LNCAP (cell line): ENCODE data around the gene FLAD1.

Experiments
- TF ChIP-seq, protein P1 (sequence below): fragments of 450-650 bp; IDR thresholded peaks from 2 replicates; pipeline ENCODE4 v1.5.1; 2017; ENCODE audit warnings: mild to moderate bottlenecking

FLAD1 gene

DNA sequence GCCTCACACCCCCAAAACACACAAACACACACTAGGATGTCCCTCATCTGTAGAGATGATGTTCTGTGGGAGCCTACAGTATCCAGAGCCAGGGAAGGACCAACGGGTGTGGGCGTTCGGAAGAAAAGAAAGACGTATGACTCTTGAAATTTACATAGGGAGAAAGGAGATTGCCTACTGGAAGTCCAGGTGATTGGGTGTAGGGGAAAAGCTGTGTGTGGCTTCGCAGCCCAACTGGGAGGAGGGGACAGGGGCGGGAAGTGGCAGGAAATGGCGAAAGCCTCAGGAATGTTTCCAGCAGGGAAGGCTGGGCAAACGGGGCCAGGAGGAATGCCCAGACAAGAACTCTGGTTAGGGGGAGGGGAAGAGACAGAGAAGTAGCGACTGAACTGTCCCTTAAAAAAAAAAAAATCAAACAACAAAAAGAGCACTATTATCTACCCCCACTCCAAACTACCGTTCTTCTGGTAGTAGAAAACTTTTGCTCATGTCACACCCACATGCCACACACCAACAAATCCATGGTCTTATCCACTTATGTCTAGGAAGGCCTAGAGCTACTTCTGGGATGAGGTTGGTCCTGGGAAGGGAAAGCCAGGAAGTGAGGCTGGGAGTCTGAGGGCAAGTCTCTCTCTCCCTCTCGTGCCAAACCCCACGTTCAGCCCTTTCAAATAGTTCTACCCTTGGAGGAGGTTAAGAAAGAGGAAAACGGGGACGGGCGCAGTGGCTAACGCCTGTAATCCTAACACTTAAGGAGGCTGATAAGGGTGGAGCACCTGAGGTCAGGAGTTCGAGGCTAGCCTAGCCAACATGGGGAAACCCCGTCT is 10.4 kb upstream of the FLAD1 start:
- TF ChIP-seq, protein P1, sequence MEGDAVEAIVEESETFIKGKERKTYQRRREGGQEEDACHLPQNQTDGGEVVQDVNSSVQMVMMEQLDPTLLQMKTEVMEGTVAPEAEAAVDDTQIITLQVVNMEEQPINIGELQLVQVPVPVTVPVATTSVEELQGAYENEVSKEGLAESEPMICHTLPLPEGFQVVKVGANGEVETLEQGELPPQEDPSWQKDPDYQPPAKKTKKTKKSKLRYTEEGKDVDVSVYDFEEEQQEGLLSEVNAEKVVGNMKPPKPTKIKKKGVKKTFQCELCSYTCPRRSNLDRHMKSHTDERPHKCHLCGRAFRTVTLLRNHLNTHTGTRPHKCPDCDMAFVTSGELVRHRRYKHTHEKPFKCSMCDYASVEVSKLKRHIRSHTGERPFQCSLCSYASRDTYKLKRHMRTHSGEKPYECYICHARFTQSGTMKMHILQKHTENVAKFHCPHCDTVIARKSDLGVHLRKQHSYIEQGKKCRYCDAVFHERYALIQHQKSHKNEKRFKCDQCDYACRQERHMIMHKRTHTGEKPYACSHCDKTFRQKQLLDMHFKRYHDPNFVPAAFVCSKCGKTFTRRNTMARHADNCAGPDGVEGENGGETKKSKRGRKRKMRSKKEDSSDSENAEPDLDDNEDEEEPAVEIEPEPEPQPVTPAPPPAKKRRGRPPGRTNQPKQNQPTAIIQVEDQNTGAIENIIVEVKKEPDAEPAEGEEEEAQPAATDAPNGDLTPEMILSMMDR, result no peak

DNA sequence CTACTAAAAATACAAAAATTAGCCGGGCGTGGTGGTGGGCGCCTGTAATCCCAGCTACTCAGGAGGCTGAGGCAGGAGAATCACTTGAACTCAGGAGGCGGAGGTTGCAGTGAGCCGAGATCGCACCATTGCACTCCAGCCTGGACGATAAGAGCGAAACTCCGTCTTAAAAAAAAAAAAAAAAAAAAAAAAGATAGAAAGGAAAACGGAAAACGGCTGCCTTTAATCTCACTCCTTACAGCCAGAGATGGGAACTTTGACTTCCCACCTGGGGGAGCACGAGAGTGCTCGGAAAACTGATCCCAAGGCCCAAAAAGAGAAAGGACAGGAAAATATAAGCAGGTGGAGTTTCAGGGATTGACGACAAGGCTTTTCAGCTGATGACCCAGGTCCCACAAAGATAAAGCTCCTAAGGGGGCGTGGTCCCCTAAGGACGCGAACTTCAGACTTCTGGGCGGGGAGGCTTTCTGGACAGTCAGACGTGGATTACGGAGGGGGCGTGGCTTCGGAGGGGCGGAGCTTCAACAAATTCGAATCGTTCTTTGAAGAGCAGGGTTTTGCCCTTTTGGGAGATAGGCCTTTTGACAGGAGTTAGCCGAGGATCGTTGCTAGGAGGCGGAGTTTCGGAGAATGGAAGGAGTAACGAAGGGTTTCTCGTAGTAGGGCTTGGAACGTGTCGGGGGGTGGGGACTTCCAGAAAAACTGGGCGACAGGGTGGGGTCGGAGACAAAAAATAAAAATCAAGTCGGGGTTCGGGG is 9.6 kb upstream of the FLAD1 start:
- TF ChIP-seq, protein P1, result no peak; the same call in 1 of the 2 replicates

DNA sequence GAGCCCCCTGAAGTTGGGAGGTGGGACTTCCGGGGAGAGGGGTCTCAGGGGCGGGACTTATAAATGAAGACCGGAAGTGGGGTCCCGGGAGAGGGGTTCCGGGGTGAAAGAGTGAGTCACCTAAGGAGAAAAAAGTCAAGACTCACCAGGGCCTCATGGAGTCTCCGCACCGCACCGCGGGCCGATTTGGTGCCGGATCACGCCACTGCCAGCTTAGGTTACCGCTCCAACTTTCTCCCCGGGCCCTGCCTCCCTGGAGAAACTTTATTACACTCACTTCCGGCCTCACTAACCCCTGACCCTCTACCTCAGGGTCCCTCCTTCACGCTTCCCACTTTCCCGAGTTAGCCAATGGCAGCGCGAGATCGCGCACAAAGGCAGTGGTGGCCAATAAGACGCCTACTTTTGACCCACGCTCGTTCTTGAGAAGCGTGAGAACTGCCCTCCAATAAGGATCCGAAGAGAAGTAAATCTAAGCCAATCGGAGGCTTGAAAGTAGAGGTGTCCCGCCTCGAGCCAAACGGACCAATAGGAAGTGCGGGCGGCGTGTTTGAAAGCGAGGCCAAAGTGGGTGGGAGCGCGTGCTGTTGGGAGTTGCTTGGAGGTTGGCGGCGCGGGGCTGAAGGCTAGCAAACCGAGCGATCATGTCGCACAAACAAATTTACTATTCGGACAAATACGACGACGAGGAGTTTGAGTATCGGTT is 8.9 kb upstream of the FLAD1 start, which contains the start of gene CKS1B:
Gene CKS1B (plus strand): TSS at position 580 of the 706 bp plus-strand sequence. CDS start 65 bp downstream, at position 645.
- TF ChIP-seq, protein P1, result no peak

DNA sequence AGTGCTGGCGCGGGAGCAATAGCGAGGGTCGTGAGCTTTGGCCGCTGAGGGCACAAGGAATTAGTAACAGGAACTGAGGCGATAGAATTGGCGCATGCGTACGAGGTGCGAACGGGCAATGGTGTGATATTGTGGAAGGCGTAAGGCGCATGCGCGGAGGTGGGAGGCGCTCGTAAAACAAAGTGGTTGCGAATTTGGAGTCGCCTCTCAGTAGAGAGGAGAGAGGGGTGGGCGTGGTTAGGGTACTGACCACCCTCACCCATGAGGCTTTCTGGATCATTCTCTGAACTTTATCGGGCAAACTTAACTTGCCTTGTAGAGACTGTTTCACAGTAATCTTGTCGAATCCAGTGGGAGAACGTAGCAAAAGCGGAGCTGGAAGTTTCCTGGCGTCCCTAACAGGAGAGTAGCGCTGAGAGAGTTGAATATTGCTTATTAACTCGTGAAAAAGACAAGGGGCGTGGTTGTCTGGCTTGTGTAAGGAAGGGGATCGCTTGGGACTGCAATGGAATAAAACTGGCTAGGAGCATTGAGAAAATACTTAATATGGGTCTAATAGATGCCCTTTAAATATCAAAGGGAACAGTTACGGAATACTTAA is 8.2 kb upstream of the FLAD1 start:
- TF ChIP-seq, protein P1, result no peak

DNA sequence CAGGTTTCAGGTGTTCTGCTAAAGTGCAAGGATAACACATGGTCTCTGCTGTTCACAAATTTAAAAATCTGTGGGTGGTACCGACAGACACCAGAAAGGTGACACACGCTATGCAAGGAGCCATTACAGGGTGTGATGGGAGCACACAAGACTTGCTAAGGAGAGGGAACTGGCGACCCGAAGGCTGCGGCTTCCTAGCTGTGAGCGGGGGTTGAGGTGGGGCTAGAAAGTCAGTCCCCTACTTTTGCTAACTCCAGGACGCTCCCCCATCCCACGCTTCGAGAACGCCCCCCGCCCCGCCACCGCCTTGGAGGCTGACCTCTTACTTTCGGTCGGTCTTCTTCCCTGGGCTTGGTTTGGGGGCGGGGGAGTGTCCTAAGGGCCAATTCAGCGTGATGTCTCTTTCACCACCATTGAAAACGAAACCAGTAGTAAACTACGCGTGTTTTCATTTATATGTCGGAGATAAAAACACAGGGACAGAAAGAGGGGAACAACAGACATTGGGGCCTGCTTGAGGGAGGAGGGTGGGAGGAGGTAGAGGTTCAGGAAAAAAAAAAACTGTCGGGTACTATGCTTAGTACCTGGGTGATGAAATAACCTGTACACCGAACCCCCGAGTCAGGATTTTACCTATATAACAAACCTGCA is 7.6 kb upstream of the FLAD1 start:
- TF ChIP-seq, protein P1, result no peak

DNA sequence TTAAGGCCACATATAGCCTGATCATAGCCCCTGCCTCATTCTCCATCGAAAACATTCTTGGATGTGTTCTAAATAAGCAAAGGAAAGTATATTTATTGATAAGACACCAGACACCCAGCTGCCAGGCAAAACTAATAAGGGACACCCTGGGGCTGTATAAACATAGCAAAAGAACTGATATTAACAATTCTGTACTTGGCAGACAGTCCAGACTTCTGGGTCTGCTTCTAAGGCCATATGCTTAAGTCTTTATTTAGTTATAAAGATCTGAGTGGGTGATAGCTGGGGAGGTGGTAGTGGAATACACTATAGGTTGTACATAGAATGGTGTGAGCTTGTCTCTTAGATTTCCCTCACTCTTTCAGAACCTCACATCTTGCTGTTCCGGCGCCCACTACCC is 4.8 kb upstream of the FLAD1 start:
- TF ChIP-seq, protein P1, result no peak
